NCI-H446 treated with DMSO at 0.1 percent for 48 hours (cell line): Measurements from ENCODE around the gene RBM45.
"Not testable (repeated sequence)": the region's sequence is repeated elsewhere in the genome, so short reads cannot be mapped to it uniquely, and the experiment has no call there.

Source experiments
- DNase-seq: peaks from one replicate; lab custom pipeline; 2025; lab: John Stamatoyannopoulos, UW

RBM45 gene

DNA sequence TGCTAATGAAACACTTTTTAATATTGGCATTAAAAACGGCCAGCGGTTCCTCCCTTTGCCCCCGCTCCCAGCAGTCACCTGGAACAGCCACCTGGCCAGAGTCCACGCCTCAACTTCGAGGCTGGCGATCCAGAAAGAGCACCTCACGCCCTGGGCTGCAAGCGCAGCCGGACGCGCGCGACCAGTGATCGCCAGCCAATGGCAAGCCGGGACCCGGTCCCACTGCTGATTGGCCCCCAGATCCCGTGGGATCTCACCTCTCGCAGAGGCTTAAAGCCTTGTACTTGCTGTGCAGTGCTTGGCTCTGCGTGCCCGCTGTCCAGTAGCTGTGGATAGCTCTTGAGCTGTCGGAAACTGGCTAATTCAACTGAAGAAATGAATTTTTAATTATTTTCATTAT is 4.1 kb upstream of the RBM45 start:
- no peak for DNase-seq

DNA sequence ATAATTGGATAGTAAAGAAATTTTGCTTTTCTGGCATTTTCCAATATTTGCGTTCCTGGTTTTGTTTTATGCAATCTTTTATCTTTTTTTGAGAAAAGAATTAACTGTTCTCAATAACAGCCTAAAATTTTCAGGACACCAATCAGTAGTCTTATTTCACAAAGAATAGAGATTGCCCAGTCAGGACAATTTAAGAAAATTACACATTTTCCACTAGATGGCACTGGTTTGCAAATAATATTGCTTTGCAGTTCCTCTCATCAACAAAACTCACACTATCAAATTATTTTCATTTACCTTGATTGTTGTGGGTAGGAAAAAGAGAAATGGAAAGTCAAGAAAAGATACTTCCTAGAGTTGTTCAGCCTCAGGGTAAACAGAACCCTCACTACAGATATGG is 2.4 kb upstream of the RBM45 start:
- peak; percentile 44 for DNase-seq

DNA sequence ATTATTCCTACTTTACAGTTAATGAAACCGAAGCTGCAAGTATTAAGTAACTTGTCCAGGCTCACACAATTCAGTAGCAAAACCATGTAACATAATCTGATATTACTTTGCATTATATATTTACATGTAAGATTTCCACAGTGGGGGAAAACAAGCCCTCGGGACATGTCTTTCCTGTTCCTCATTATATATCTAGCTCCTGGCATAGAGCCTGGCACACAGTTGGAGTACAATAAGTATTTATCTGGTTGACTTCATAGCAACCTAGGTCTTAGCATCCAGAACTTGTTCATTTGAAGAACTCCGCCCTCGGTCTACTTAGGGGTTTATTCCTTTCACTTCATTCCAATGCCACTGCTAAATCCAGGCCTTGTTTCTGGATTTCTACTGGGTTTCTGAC is 1.6 kb upstream of the RBM45 start:
- DNase-seq, result no peak

DNA sequence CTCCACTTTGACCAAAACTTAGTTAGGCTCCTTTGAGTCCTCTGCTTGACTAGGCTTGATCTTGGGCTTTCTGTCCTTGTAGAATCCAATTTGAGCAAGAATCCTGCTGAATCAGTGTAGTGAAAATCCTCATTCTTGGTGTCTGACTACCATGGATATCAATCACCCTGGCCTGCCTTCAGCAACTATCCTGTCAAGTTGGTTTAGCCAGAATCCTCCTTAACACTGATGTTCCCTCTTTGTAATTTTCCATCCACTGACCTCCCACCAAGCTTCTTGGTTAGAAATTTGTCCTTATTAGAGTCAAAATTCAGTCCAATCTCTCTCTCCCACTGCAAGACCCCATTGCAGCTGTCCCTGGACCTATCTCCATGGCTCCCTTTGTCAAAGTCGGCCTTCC is 494 bp upstream of the RBM45 start:
- DNase-seq, result no peak

DNA sequence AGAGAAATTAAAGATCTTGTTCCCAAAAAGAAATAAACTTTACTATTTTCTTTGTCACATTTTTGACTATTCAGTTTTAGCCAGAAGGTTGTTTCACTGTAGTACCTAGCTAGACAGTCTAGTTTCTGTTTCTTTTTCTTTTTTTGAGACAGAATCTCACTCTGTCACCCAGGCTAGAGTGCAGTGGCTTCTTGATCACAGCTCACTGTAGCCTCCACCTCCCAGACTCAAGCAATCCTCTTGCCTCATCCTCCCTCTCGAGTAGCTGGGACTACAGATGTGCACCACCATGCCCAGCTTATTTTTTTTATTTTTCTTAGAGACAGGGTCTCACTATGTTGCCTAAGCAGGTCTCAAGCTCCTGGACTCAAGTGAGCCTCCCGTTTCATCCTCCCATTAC is 2.2 kb downstream of the RBM45 start:
- DNase-seq, result no peak

DNA sequence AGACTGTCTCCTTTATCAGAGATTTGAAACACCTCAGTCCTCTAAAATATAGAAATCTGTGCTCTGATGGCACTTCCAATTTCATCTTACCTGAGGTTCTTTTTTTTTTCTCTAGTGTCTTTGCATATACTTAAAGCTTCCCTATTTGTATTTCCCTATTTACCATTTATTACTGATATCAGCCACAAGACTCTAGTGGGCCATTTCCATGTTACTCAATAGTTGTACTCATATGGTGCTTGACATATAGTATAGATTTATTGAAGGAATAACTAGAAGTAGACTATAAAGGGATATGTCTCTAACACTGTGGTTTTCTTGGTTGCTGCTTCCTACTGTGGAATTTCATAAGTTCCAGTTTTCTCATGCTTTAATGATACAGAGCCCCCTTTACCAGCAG is 3.0 kb downstream of the RBM45 start:
- DNase-seq, result no peak

DNA sequence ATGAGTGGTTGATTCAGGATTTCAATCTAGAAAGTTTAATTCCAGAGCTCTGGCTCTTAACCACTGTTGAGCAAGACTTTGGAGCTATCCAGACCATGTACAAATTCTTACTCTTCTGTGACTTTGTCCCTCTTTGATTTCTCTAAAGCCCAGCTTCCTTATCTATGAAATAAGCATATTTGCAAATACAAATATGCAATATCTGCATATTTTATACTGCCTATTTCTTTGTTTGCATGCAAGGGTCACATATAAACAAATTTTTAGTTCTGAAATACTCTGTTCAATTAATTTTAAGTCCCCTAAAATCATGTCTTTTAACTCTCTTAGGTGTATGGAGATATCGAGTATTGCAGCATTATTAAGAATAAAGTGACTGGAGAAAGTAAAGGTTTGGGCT is 5.5 kb downstream of the RBM45 start:
- DNase-seq, result no peak

DNA sequence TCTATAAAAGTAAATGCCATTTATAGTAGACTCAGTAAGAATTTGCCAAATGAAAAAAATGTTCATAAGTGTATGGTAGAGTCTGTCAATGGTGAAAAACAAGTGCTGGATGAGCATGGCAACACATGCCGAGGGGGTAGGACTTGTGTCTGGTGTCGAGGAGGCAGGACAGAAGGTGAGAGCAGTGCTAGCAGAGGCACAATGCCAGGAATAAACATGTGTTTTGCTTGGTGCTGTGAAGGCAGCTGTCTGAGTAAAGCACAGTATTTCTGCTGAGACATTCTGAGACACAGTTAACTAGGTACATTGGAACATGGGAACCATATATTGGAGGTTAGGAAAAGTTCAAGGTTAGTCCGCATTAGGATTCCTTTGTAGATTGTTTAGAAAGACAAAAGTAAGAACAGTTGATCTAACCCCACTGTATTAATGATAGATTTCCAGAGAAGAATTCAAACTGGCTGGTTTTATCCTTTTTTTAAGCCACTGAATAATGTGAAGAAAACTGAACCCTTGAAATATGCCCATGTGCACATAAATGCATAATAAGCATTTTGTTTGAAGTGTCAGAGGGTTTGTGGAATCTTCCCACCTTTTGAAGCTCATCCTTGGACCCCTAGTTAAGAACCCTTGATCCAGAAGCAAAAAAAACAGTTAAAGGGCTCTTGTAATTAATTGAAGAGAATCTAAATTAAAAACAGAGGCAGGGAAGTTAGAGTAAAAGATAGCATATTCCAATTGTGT is 7.1 kb downstream of the RBM45 start:
- DNase-seq, result no peak

DNA sequence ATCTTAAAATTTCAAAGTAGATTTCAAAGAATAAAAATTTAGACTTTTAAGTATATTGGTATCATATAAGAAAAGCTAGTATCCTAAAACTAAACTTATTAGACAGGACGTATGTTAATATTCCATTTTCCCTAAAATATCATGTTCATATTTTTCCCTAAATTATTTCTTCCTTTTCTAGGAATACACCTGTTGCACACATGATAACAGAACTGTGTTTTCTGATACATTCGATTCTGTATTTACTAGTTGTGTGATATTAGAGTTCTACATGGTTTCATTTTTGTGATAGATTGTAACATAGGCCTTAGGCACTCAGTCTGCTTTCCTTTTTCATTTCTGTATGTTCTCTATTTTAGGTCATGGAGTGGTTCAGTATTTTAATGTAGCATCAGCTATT is 10.9 kb downstream of the RBM45 start:
- DNase-seq, result no peak

DNA sequence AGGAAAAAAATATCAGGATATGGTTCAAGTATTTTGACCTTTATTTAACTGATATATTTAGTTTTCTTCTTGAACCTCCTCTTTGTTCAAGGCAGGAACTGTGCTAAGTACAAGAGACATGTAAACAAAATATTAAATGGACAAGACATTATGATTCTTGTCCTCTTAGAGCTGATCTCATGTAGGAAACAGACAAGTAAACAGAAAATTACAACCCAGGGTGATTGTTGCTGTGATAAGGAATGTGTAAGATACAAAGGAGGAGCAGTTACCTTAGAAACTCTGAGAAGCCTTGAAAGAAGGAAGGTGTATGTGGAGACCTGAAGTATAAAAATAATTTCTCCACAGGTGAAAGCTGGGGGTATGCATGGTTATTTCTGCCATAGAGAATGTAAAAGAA is 12.9 kb downstream of the RBM45 start:
- DNase-seq, result no peak

DNA sequence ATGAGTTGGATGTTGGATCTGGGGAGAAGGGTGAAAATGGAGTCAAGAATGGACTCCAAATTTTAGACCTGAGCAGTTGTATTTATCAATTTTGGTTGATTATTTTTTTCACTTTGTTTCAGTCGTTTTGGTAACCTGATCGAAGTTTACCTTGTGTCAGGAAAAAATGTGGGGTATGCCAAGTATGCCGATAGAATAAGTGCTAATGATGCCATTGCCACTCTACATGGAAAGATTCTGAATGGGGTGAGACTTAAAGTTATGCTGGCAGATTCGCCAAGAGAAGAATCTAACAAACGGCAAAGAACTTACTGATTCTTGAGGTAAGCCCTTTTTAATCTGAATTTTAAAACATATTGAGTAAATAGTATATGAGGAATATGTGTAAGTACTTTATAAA is 13.6 kb downstream of the RBM45 start:
- DNase-seq, result no peak

DNA sequence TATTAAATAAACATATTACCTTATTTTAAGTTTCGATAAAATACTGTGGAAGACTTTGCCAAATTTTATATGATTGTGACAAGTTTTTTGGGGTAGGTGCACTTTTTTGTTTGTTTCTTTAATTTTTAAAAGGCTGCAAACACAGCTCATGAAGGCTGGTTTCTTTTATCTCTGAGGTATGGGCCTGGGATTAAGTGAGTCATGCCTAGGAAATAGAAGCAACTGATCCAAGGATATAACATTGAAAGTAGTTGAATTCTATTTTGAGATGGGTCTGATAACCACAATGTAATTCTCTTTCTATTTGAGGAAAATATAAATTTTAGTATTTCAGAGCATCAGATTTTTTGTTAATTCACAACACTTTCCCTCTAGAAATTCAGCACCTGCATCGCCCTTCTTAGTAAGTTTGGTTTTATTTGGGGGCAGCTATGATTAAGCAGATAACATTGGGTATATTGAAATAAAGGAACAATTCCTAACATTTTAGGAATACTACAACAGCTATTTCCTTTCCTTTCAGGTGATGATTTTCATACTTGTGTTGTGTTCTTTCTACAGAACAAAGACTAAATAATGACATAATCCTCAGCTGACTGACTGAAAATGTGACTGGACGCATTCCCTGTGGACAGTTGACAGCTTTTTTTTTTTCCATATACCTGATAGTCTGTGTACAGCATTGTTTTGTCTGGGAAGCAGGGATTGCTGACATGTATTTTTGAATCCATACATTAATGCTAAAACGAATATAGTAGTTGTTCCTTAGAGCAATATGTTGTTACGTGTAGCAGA is 16.8 kb downstream of the RBM45 start:
- no peak for DNase-seq

DNA sequence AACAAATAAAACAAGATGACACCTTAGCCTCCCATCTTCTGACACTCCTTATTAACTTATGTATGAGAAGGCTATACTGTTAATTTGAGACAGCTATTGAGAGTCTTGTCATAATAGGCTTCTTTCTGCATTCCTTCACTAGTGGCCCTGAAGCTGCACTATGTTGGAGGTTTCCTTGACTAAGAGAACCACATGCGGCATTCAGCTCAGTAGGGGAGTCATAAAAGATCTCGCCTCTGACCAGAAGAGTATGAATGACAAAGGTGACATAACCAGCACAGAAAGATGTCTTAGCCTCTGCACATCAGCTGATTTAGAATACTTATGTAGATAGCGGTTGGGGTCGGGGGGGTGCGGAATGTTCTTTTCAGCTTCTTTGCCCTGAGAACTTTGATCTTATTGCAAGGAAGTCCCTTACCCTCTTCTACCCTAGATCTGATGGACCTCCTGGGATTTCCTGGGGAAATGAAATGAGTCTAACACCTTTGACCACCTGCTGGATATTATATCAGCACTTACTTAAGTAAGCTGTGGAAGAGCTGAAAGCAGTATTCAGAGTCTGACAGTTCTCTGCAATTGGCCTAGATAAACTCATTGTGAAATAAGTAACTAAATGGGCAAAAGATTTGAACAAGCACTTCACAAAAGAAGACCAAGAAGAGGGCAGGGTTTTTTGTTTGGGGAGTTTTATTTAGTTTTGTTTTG is 24.2 kb downstream of the RBM45 start:
- DNase-seq, result no peak

DNA sequence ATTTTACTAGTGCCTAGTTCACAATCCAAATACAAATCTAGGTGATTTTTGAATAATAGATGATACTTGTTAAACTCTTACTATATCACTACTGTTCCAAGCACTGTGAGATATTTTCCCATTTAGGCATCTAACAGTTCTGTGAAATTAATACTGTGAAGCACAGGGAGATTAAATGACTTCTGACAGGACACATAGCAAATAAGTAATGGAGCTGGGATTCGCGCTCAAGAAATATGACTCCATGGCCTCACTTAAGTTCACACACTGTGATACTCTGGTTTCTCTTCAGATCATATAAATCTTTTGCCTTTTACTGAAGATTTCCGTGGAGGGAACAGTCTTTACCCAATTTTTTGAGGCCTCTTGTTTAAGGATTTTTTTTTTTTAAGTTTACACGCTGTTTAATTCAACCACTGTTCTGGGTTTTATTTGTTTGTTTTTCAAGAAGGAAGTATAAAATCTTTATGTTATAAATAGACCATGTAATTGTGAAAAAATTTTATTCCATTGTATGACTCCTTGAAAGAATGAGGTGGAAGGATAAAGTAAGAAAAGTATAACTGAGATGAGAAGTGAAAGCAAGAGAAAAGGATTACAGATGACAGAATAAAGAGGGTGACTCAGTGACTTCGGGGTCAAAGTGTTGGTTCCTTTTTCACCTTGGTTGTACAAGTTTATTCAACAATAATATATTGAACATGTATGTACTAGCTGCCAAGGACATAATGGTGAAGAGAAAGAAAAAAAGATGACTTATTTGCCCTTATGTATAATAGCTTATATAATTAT is 30.2 kb downstream of the RBM45 start:
- DNase-seq, result no peak

DNA sequence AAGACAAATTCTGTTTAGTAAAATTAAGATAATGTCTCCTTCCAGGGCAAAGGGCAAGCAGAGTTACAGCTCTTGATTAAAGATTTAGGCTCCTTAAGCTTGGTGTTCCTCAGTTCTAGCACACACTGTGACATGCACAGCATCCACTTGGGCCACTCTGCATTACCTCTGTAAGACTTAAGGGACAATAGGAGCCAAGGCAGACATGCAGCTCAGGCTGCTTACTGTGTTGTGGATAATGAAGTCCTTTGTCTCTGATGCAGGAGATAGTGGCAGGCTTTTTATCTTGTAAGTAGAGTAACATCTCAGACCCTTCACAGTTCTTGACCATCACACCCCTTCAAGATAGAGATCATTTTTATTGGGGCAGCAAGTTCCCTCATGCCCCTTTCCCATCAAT is 31.2 kb downstream of the RBM45 start:
- no peak for DNase-seq

DNA sequence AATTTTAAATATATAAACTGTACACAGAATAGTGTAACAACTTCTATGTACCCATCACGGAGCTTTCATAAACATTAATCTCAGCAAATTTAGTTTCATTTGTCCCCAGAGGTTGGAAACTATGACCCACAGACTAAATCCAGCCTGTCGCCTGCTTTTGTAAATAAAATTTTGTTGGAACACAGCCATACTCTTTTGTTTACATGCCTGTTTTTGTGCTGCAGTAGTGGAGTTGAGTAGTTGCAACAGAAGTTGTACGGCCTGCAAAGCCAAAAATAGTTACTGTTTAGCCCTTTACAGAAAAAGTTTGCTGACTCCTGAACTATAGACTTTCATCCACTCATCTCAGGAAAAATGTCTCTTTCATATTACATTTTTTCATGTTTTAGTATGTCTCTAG is 39.8 kb downstream of the RBM45 start:
- peak; percentile 7 for DNase-seq

DNA sequence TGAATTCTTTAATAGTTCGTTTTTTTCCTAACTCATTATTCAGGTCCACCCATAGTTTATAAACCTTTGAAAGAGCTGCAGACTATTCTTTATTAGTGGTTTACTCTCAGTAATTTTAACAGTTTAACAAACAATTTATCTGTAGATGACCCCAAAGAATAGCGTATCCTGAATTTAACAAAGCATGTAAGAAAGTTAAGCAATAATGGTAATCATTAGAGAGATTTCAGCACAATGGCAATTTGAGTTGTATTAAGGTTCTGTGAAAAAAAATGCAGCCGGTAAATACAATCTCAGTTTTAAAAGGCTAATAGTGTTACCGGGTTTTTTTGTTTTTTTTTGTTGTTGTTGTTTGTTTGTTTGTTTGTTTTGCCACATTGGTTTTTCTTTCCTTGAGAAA is 40.3 kb downstream of the RBM45 start:
- no peak for DNase-seq

DNA sequence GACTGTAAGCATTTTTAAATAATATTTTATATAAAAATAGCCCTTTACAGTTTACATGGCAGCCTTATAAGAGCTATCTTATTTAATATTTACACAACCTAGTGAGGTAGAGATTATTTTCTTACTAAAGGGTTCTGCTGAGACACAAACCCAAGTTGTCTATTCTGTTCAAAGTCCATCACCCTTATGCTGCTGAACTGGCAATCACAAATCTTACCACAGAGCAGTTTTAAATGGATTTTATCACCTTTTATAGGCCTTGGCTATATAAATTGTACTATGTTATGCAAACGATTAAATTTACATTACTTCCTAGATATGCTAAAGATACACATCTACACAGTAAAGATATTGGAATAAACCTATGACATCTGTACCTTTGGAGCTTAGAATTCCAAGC is 40.7 kb downstream of the RBM45 start:
- no peak for DNase-seq

DNA sequence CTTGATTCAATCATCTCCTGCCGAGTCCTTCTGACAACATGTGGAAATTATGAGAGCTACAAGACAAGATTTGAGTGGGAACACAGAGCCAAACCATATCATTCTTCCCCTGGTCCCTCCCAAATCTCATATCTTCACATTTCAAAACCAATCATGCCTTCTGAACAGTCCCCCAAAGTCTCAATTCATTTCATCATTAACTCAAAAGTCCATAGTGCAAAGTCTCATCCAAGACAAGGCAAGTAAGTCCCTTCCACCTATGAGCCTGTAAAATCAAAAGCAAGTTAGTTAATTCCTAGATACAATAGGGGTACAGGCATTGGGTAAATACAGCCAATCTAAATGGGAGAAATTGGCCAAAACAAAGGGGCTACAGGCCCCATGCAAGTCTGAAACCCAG is 41.6 kb downstream of the RBM45 start:
- not testable (repeated sequence) for DNase-seq

DNA sequence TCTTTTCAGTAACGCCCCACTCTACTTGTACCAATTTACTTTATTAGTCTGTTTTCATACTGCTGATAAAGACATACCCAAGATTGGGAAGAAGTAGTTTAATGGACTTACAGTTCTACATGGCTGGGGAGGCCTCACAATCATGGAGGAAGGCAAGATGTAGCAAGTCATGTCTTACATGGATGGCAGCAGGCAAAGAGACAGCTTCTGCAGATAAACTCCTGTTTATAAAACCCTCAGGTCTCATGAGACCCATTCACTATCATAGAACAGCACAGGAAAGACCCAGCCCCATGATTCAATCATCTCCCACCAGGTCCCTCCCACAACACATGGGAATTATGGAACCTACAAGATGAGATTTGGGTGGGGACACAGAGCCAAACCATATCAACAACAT is 43.3 kb downstream of the RBM45 start:
- DNase-seq, result no peak

DNA sequence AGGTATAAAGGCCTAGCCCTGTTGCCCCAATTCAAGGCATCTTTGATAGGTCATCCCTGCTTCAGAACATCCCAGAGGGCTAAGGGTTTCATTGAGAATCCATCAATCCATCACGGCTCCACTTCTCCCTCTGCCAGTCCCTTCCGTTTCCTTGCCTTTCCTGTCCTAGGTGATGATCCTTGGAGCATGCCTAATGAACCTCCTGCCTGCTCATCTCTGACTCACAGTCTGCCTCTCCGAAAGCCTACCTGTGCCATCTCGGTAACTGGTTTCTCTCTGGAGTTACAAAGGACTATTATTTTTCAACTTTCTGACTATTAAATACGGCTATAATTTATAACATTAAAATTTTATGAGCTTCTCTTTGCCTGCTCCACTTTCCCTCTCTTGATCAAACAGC is 45.3 kb downstream of the RBM45 start:
- no peak for DNase-seq

DNA sequence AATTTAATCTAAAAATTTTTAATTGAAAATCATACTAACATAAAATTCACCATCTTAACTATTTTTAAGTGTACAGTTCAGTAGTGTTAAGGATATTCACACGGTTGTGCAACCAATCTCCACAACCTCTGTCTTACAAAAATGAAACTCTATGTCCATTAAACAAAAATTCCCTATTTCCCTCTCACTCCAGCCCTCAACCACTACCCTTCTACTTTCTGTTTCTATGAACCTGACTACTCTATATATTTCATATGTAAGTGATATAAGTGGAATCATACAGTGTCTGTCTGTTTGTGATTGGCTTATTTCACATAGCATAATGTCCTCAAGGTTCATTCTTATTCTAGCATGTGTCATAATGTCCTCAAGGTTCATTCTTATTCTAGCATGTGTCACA is 47.7 kb downstream of the RBM45 start:
- DNase-seq, result no peak
